GM18873 (cell line): ENCODE measurements around the gene PSAP.

Experiments
- ATAC-seq: cut with Tn5 transposase; IDR thresholded peaks from one replicate; pipeline ENCODE4 v1.9.1; 2021; ENCODE audit warnings: mild to moderate bottlenecking, moderate library complexity, moderate number of reproducible peaks; ENCODE audit not compliant: unreplicated experiment, low FRiP score

Gene PSAP

GRCh38 chr10:71829896-71830295 lies 21.2 kb downstream of the PSAP start:
- no peak for ATAC-seq

GRCh38 chr10:71829171-71829570 lies 21.9 kb downstream of the PSAP start:
- ATAC-seq: no peak

- ATAC-seq: no peak
These were observed 22.3 kb downstream of the PSAP start for GRCh38 chr10:71828702-71829101.

GRCh38 chr10:71827852-71828251 lies 23.2 kb downstream of the PSAP start:
- no peak for ATAC-seq

- ATAC-seq: no peak
These were observed 25.8 kb downstream of the PSAP start for GRCh38 chr10:71825217-71825616.

GRCh38 chr10:71824333-71824732 lies 26.7 kb downstream of the PSAP start:
- no peak for ATAC-seq

- no peak for ATAC-seq
These were observed 27.7 kb downstream of the PSAP start for GRCh38 chr10:71823356-71823755.

GRCh38 chr10:71821909-71822763 lies 28.9 kb downstream of the PSAP start:
- ATAC-seq: no peak

- ATAC-seq: no peak
These were observed 30.1 kb downstream of the PSAP start for GRCh38 chr10:71820966-71821365.

- no peak for ATAC-seq
These were observed 31.1 kb downstream of the PSAP start for GRCh38 chr10:71819985-71820384.

- no peak for ATAC-seq
These were observed 31.6 kb downstream of the PSAP start for GRCh38 chr10:71819441-71819861.

GRCh38 chr10:71818674-71819260 lies 32.3 kb downstream of the PSAP start:
- no peak for ATAC-seq

GRCh38 chr10:71817831-71818655 lies 33.0 kb downstream of the PSAP start:
- ATAC-seq: no peak

GRCh38 chr10:71816936-71817618 lies 34.0 kb downstream of the PSAP start:
- ATAC-seq: no peak

GRCh38 chr10:71816421-71816851 lies 34.6 kb downstream of the PSAP start:
- no peak for ATAC-seq

GRCh38 chr10:71815515-71816130 lies 35.4 kb downstream of the PSAP start:
- no peak for ATAC-seq

- ATAC-seq: no peak
These were observed 36.1 kb downstream of the PSAP start for GRCh38 chr10:71814922-71815411.

GRCh38 chr10:71812913-71813590 lies 38.0 kb downstream of the PSAP start:
- no peak for ATAC-seq
